HFFc6 (cell line): ENCODE data around the gene MEGF10. TPM values are rescaled to one million over a fixed set of nuclear protein-coding genes. Genes with fewer than 3 reads are reported as not detected.

Experiments used
- DNase-seq: peaks from one replicate; pipeline ENCODE4 v3.0.0-alpha.2; 2018
- H3K27ac Mint-ChIP-seq: 2 replicates; pipeline ENCODE4 v1.8.0; 2020; ENCODE audit warnings: mild to moderate bottlenecking, mixed read lengths
- H3K27me3 Mint-ChIP-seq: 2 replicates; pipeline ENCODE4 v1.8.0; 2021; ENCODE audit warnings: mild to moderate bottlenecking, moderate library complexity, mixed read lengths; ENCODE audit not compliant: insufficient read depth
- H3K36me3 Mint-ChIP-seq: 2 replicates; pipeline ENCODE4 v1.8.0; 2021; ENCODE audit warnings: low read depth, mixed read lengths
- H3K4me1 Mint-ChIP-seq: 2 replicates; pipeline ENCODE4 v1.8.0; 2020; ENCODE audit warnings: low read depth, mixed read lengths
- H3K4me3 Mint-ChIP-seq: 2 replicates; pipeline ENCODE4 v1.8.0; 2020; ENCODE audit warnings: mild to moderate bottlenecking, moderate library complexity, mixed read lengths
- H3K9me3 Mint-ChIP-seq: 2 replicates; pipeline ENCODE4 v1.8.0; 2020; ENCODE audit warnings: mild to moderate bottlenecking, mixed read lengths
- total RNA-seq, 6 experiments: library from RNA; stranded (reverse); fragmentation: NEBNext Ultra II Directional; extraction: Animal tissue kit (Norgen Biotek cat#: 25700); gene quantifications; 2 replicates in 1 of 6; 3 replicates in 5 of 6; pipeline ENCODE4 v1.2.3, GENCODE V29; 2021
- TF ChIP-seq, protein P1 (sequence below): fragments of 200-600 bp; sonication (generic); IDR thresholded peaks from 2 replicates; pipeline ENCODE4 v1.5.0; 2021; ENCODE audit warnings: antibody characterized with exemption, mild to moderate bottlenecking

Gene MEGF10
- total RNA-seq, 6 experiments from 2014 or later: not detected

DNA sequence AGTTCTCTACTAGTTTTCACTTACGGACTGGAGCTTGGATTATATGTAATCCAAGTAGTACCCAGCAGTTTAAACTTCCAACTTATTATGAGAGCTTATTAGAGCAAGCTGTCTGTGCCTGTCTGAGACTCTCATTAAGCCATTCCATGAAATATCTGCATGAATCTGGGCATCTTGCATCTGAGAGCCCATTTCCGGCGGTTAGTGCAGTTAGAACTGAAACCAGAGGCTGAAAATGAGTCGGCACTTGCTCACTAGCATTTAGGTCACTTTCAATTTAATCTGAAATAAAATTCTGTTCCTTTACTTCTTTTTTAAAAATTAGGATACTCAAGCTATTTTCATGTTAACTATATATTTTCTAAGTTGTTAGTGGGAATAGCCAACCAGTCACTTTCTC is 102.2 kb downstream of the MEGF10 start:
- H3K4me3 Mint-ChIP-seq: peak overlapping the region; percentile 56
- DNase-seq: no peak

DNA sequence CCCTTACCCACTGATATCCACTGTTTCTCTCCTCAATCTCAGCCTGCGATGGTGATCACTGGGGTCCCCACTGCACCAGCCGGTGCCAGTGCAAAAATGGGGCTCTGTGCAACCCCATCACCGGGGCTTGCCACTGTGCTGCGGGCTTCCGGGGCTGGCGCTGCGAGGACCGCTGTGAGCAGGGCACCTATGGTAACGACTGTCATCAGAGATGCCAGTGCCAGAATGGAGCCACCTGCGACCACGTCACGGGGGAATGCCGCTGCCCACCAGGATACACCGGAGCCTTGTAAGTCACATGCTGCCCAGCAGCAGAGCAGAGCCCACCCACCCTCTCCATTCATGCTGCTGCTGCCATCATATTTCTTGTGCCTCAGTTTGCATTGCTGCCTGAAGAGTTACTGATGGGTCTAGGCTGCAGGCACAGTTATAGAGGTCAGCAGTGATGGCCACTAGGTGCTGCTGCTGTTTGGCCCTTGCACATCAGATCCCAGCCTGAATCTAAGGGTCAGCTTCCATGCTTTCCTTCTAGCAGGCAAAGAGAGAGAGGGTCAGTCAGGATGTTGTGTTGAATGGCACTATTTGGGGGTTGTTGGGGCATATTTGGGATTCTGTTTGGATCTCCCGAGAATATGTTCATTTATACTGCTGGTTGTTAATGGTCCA is 106.0 kb downstream of the MEGF10 start:
- peaks cover 8% of the 10 kb centered on the region for H3K27me3 Mint-ChIP-seq
- no peaks in the 10 kb centered on the region for H3K36me3 Mint-ChIP-seq
- TF ChIP-seq, protein P1, sequence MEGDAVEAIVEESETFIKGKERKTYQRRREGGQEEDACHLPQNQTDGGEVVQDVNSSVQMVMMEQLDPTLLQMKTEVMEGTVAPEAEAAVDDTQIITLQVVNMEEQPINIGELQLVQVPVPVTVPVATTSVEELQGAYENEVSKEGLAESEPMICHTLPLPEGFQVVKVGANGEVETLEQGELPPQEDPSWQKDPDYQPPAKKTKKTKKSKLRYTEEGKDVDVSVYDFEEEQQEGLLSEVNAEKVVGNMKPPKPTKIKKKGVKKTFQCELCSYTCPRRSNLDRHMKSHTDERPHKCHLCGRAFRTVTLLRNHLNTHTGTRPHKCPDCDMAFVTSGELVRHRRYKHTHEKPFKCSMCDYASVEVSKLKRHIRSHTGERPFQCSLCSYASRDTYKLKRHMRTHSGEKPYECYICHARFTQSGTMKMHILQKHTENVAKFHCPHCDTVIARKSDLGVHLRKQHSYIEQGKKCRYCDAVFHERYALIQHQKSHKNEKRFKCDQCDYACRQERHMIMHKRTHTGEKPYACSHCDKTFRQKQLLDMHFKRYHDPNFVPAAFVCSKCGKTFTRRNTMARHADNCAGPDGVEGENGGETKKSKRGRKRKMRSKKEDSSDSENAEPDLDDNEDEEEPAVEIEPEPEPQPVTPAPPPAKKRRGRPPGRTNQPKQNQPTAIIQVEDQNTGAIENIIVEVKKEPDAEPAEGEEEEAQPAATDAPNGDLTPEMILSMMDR: no peak
- no peaks in the 10 kb centered on the region for H3K4me1 Mint-ChIP-seq
- no peak overlapping the region for H3K27ac Mint-ChIP-seq
- no peak overlapping the region for H3K4me3 Mint-ChIP-seq
- no peaks in the 10 kb centered on the region for H3K9me3 Mint-ChIP-seq
- DNase-seq: no peak

More for the DNA sequence above, 102.2 kb downstream of the MEGF10 start:
- Mint-ChIP-seq H3K27ac (no peak overlapping the region), H3K36me3 (no peaks in the 10 kb centered on the region), H3K4me1 (no peaks in the 10 kb centered on the region), H3K9me3 (no peaks in the 10 kb centered on the region), H3K27me3 (peaks cover 13% of the 10 kb centered on the region)
- TF ChIP-seq, protein P1: no peak

DNA sequence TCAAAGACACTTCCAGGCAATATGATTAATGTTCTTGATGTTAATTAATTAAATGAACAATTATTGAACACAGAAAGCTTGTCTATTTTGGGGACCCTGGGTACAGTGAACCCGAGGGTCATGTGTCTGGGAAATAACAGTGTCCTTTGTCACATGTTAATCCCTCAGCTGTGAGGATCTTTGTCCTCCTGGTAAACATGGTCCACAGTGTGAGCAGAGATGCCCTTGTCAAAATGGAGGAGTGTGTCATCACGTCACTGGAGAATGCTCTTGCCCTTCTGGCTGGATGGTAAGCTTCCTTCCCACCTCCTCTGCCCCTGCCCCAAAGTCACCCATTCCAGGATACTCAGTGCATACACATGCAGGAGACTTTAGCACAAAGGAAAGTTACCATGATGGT is 107.9 kb downstream of the MEGF10 start:
- Mint-ChIP-seq H3K4me3 (no peak overlapping the region), H3K9me3 (no peaks in the 10 kb centered on the region), H3K27me3 (peaks cover 10% of the 10 kb centered on the region), H3K27ac (no peak overlapping the region), H3K36me3 (no peaks in the 10 kb centered on the region), H3K4me1 (no peaks in the 10 kb centered on the region)
- TF ChIP-seq, protein P1: no peak
- DNase-seq: no peak

DNA sequence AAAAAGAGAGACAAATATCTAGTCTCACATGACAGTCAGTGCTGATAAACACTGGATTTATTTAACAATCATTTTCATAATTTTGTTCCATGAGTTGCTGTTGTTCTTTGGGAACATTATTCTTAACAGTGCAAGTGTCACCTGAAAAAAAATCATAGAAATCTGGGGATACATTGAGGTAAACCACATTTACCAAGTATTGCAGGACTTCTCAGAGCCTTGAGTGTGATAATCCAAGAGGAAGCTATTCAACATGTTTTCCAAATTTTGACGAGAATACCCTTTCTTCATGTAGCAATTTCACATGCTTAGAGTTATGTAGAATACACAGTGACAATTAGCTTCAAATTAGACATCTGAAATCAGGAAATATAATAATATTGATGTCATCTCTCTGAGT is 108.5 kb downstream of the MEGF10 start:
- Mint-ChIP-seq H3K4me3 (no peak overlapping the region), H3K27ac (no peak overlapping the region), H3K36me3 (no peaks in the 10 kb centered on the region), H3K27me3 (peaks cover 10% of the 10 kb centered on the region), H3K4me1 (no peaks in the 10 kb centered on the region), H3K9me3 (no peaks in the 10 kb centered on the region)
- TF ChIP-seq, protein P1: no peak
- DNase-seq: no peak

DNA sequence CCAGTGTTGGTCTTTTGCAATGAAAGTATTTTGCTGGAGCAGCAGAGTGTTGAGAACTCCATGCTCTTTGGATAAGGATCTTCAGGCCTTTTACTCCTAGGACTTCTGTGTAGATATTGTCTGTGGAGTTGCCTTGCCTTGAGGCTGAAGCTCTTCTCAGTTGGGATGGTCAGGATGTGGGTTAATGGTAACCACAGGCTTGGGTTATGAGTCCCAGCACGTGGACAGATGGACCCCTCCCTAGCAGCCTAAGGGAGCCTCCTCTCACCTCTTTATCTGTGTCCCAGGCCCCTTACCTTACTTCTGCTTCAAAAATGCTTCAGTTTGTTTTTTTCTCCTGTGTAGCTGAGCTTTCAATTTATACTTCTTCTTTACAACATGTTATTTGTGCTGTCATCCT is 109.9 kb downstream of the MEGF10 start:
- no peak overlapping the region for H3K27ac Mint-ChIP-seq
- no peaks in the 10 kb centered on the region for H3K36me3 Mint-ChIP-seq

More for the DNA sequence above, 109.9 kb downstream of the MEGF10 start:
- Mint-ChIP-seq H3K4me3 (no peak overlapping the region), H3K9me3 (no peaks in the 10 kb centered on the region), H3K27me3 (peaks cover 10% of the 10 kb centered on the region), H3K4me1 (no peaks in the 10 kb centered on the region)
- TF ChIP-seq, protein P1: no peak
- no peak for DNase-seq
